Adrenal gland (tissue), 12 donors: ENCODE measurements around the gene SEMA6A. TPM values are rescaled to one million over a fixed set of nuclear protein-coding genes. Genes with fewer than 3 reads are reported as not detected.
A peak's percentile ranks its signal among the peaks of the same experiment; 100 is the strongest.

Experiments
- DNase-seq, 7 donors: peaks; one replicate each; pipeline ENCODE4 v3.0.0-alpha.2; 2019 to 2020
- H3K27ac ChIP-seq, 5 donors: fragments of 200-600 bp; sonication (generic) in 4 of 5; 1 replicate in 3 of 5; 2 replicates in 2 of 5; pipeline versions ENCODE4 v1.5.1 to v1.8.0; 2016 to 2020; ENCODE audit warnings: mild to moderate bottlenecking in 1 of 5
- H3K27me3 ChIP-seq: fragments of 200-600 bp; 2 replicates; pipeline ENCODE4 v1.8.0; 2021
- H3K36me3 ChIP-seq, 2 donors: fragments of 200-600 bp; replicated peaks in 1 of 2; 1 replicate in 1 of 2; 2 replicates in 1 of 2; pipeline versions ENCODE4 v1.5.1 to v1.8.0; 2018 to 2022
- H3K4me1 ChIP-seq, 2 donors: fragments of 200-600 bp; replicated peaks in 1 of 2; 1 replicate in 1 of 2; 2 replicates in 1 of 2; pipeline versions ENCODE4 v1.5.1 to v1.8.0; 2018 to 2021
- H3K4me3 ChIP-seq, 4 donors: fragments of 200-600 bp; sonication (generic) in 3 of 4; one replicate each; pipeline ENCODE4 v1.5.1; 2016 to 2018
- H3K9me3 ChIP-seq, 3 donors: fragments of 200-600 bp; sonication (generic) in 1 of 3; replicated peaks in 1 of 3; 1 replicate in 2 of 3; 2 replicates in 1 of 3; pipeline versions ENCODE4 v1.5.1 to v1.8.0; 2016 to 2021
- CTCF ChIP-seq, 6 experiments: fragments of 450-650 bp in 4 of 6; fragments of 200-600 bp in 2 of 6; sonication (generic) in 1 of 6; IDR thresholded peaks; 1 replicate in 5 of 6; 2 replicates in 1 of 6; pipeline versions ENCODE4 v1.5.1 to v1.8.0; 2016 to 2021; ENCODE audit warnings: antibody characterized with exemption in 6 of 6, mild to moderate bottlenecking in 2 of 6, moderate library complexity in 1 of 6
- POLR2A ChIP-seq, 2 donors: fragments of 450-650 bp; IDR thresholded peaks; one replicate each; pipeline ENCODE4 v1.6.1; 2017; ENCODE audit warnings: antibody characterized with exemption in 2 of 2, mild to moderate bottlenecking in 2 of 2, moderate library complexity in 1 of 2
- WGBS, 4 donors: extraction: QIAGEN DNeasy Blood & Tissue Kit in 2 of 4; methylation state at CpG; one replicate each; pipeline versions ENCODE4 v1.1.5 to v1.1.7; 2013 to 2017; 5-methylcytosine and 5-hydroxymethylcytosine counted together
- intact Hi-C, 2 donors: fragments of 100-400 bp; cut with DNase I; formaldehyde crosslinking; loops; one replicate each; pipeline versions ENCODE4 v1.14.1 to v1.15.0; 2022 to 2023
- polyA plus RNA-seq, 3 donors: library from polyadenylated mRNA; stranded (reverse); fragments of 200-250 nt in 2 of 3; fragments of 350-450 nt in 1 of 3; fragmentation: Illumina TruSeq in 1 of 3; extraction: RNeasy Lipid Tissue Mini Kit (QIAGEN cat#74804) in 1 of 3; gene quantifications; one replicate each; pipeline ENCODE4 v1.2.3, GENCODE V29; 2013 to 2014
- total RNA-seq, 9 donors: library from RNA; depleted of rRNA in 4 of 9; stranded (reverse); fragments of >200 nt in 4 of 9; fragments of 120-200 nt in 1 of 9; fragmentation: NEBNext Ultra II Directional in 1 of 9; extraction: Animal tissue kit (Norgen Biotek cat#: 25700) in 1 of 9; gene quantifications; one replicate each; pipeline versions ENCODE4 v1.1.0 to v1.2.4, GENCODE V29; 2013 to 2023
- donor health status: healthy with polysubstance abuse.
- donor health status: Bipolar disorder and iron deficiency.
- donor health status: DM: yes; HTN: yes; CAD: no.
- donor health status: DM: no; HTN: no; CAD: no.
- donor health status: DM: no; HTN: no; CAD: no.
- donor health status: DM: yes; HTN: yes; CAD: no.

The SEMA6A gene
- total and polyA plus RNA-seq, 12 donors, result 55.1 to 182 (median 124) TPM

GRCh38 chr5:116559239-116559638, 15.4 kb downstream of the SEMA6A start:
- intact Hi-C loops, result no loop called here
- Histone ChIP-seq H3K4me3 (no peak overlapping the region), H3K36me3 (no peaks in the 10 kb centered on the region), H3K27ac (no peak overlapping the region), H3K9me3 (no peaks in the 10 kb centered on the region), H3K4me1 (peaks cover 11 to 86% of the 10 kb centered on the region in 2 donors), H3K27me3 (no peaks in the 10 kb centered on the region)
- WGBS, 4 donors, result 74 to 87% (median 78%) methylated on average over 14 to 16 of the region's 16 CpGs
- no peak for DNase-seq
- TF ChIP-seq CTCF (IDR thresholded peaks at IDR 0.05) (no peak), POLR2A (IDR thresholded peaks at IDR 0.05) (no peak)

GRCh38 chr5:116557669-116558271, 16.9 kb downstream of the SEMA6A start:
- peak in 5 of 6 experiments; percentile 18 to 52 (median 43) for TF ChIP-seq CTCF (IDR thresholded peaks at IDR 0.05)
- TF ChIP-seq POLR2A (IDR thresholded peaks at IDR 0.05), result no peak
- Histone ChIP-seq H3K4me1 (peaks cover 11 to 83% of the 10 kb centered on the region in 2 donors), H3K27ac (no peak overlapping the region), H3K36me3 (no peaks in the 10 kb centered on the region), H3K4me3 (no peak overlapping the region), H3K27me3 (no peaks in the 10 kb centered on the region), H3K9me3 (no peaks in the 10 kb centered on the region)
- DNase-seq, result no peak
- WGBS, 4 donors, result 41 to 49% (median 46%) methylated on average over 5 of the region's 5 CpGs
- intact Hi-C loops, result no loop called here

GRCh38 chr5:116554764-116555163, 19.9 kb downstream of the SEMA6A start:
- peak overlapping the region in 2 of 5 donors; percentile 13 to 22 for H3K27ac ChIP-seq
- H3K27me3 ChIP-seq, result no peaks in the 10 kb centered on the region
- intact Hi-C loops, result no loop called here
- H3K4me1 ChIP-seq, result peaks cover 11 to 75% of the 10 kb centered on the region in 2 donors
- no peaks in the 10 kb centered on the region for H3K9me3 ChIP-seq
- no peak overlapping the region for H3K4me3 ChIP-seq
- 70 to 86% (median 74%) methylated on average over 2 of the region's 2 CpGs for WGBS, 4 donors
- DNase-seq, result no peak
- TF ChIP-seq CTCF (IDR thresholded peaks at IDR 0.05) (no peak), POLR2A (IDR thresholded peaks at IDR 0.05) (no peak)
- H3K36me3 ChIP-seq, result no peaks in the 10 kb centered on the region

- DNase-seq, result peak in 1 of 7 donors; percentile 57
- H3K4me1 ChIP-seq, result peaks cover 11 to 81% of the 10 kb centered on the region in 2 donors
- WGBS, 4 donors, result 76 to 88% (median 82%) methylated on average over 4 of the region's 4 CpGs
- TF ChIP-seq CTCF (IDR thresholded peaks at IDR 0.05), result no peak
- TF ChIP-seq POLR2A (IDR thresholded peaks at IDR 0.05), result no peak
- H3K9me3 ChIP-seq, result no peaks in the 10 kb centered on the region
- intact Hi-C loops, result no loop called here
- H3K36me3 ChIP-seq, result no peaks in the 10 kb centered on the region
- H3K27ac ChIP-seq, result peak overlapping the region in 2 of 5 donors; percentile 27 to 57
- no peak overlapping the region for H3K4me3 ChIP-seq
- no peaks in the 10 kb centered on the region for H3K27me3 ChIP-seq
These were observed 21.3 kb downstream of the SEMA6A start for GRCh38 chr5:116553366-116553765.
